Fibroblast of pulmonary artery (primary cell): Measurements from ENCODE around the gene CST5.

Experiments
- DNase-seq: peaks from one replicate; pipeline ENCODE4 v3.0.0-alpha.2; 2010; ENCODE audit warnings: low read depth
- H3K4me3 ChIP-seq: replicated peaks from 2 replicates; pipeline ENCODE4 v1.5.1; 2011; ENCODE audit warnings: low read depth, mild to moderate bottlenecking, control low read depth, low read length, moderate library complexity
- TF ChIP-seq, protein P1 (sequence below): IDR thresholded peaks from 2 replicates; pipeline ENCODE4 v1.5.1; 2011; ENCODE audit warnings: mild to moderate bottlenecking, control low read depth, low read length, inconsistent platforms; ENCODE audit errors: missing control alignments

CST5 gene

DNA sequence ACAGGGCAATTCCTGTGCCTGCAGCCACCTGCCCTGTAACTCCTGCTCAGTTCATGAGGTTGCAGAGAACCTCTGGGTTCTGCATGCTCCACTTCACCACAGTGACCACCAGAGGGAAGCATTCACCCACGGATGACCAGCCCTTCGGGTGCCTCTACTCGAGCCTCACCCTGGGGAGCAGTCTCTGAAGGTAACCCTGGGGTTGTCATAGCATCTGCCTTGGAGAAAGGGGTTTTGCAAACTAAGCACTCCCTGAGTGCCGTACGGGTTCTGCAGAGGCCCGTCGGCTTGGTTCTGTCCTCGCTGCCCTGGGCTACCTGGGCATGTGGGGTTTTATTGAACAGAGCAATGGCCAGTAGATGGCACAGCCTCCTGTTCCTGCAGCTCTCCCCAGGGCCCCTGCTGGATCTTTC is 10.2 kb upstream of the CST5 start:
- DNase-seq: peak; percentile 32
- TF ChIP-seq, protein P1, sequence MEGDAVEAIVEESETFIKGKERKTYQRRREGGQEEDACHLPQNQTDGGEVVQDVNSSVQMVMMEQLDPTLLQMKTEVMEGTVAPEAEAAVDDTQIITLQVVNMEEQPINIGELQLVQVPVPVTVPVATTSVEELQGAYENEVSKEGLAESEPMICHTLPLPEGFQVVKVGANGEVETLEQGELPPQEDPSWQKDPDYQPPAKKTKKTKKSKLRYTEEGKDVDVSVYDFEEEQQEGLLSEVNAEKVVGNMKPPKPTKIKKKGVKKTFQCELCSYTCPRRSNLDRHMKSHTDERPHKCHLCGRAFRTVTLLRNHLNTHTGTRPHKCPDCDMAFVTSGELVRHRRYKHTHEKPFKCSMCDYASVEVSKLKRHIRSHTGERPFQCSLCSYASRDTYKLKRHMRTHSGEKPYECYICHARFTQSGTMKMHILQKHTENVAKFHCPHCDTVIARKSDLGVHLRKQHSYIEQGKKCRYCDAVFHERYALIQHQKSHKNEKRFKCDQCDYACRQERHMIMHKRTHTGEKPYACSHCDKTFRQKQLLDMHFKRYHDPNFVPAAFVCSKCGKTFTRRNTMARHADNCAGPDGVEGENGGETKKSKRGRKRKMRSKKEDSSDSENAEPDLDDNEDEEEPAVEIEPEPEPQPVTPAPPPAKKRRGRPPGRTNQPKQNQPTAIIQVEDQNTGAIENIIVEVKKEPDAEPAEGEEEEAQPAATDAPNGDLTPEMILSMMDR: peak; percentile 63
- H3K4me3 ChIP-seq: no peak overlapping the region

DNA sequence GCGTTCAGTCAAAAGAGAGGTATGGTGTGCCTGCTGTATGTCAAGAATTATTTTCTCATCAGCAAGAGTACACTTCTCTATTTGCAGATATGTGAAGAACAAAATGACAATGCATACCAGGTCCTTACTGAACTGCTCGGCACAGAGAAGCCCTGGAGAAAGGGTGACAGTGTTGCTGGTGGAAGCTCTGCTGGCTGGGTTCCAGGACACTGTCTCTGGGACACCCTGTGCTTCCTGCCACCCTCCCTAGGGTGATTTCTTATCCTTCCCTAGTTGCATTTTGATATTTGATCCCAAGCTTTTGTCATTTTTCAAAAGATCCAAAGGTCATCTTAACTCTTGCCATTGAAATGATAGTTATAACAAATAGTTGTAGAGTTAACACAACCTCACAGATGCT is 8.3 kb upstream of the CST5 start:
- no peak for DNase-seq
- TF ChIP-seq, protein P1: no peak
- no peak overlapping the region for H3K4me3 ChIP-seq

DNA sequence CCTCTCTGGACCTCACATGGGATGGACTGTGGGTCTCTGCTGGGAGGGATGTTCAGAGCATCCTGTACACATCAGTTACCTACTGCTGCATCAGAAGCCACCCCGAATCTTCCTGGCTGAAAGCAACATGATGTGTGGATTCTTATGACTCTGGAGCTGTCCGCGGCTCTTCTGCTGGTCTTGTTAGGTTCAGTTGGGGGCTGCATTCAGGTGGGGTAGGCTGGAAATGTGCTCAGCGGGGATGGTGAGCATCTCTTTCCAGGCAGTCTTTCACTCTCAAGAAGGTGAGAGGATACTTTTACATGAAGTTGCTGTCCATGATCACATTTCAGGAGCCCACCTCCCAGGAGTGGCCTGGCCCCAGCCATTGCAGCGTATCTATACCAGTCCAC is 5.2 kb upstream of the CST5 start:
- TF ChIP-seq, protein P1: no peak
- no peak overlapping the region for H3K4me3 ChIP-seq
- no peak for DNase-seq

DNA sequence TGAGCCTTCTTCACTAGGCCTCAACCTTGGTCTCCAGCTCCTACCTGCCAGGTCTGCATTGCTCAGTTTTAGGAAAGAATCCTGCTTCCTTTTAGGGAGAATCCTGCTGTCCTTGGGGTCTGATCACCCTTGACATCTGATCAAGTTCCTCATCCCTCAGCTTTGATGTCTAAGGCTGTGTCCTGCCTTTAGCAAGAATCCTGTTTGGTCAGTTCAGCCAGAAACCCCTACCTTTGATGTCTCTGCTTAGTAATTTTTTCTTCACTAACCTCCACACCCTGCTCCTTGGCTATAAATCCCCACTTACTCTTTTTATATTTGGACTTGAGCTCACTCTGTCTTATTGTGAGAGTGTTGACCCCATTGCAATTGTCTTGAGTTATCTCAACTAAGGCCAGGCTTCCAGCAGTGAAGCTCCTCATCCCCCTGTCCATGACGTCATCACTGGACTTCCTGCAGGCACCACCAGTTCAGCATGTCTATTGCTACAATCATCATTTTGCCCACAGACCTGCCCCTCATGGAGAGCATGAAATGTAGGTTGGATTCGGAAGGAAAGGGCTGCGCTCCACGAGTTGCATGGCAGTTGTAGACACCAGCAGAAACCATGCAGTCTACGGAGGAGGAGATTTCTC is 4.7 kb upstream of the CST5 start:
- no peak overlapping the region for H3K4me3 ChIP-seq
- DNase-seq: no peak
- TF ChIP-seq, protein P1: no peak

DNA sequence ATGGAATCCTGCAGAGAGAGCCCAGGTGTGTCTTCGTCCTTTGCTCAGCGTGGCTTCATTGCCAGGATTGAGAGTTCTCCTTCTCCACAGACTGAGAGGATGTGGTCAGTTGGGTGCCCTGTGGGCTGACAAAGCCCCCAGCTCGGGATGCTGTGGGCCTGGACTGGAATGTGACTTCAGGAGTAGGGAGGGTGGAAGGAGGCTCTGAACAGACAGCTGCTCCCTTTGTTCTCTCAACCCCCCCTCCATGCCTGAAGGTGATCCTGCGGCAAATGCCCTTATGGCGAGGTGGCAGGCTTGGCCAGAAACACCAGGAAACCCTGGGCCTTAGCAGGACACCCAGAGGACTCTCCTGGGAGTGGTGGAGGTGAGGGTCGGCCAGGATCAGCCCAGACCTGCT is 1.8 kb upstream of the CST5 start:
- H3K4me3 ChIP-seq: no peak overlapping the region
- DNase-seq: no peak
- TF ChIP-seq, protein P1: no peak

DNA sequence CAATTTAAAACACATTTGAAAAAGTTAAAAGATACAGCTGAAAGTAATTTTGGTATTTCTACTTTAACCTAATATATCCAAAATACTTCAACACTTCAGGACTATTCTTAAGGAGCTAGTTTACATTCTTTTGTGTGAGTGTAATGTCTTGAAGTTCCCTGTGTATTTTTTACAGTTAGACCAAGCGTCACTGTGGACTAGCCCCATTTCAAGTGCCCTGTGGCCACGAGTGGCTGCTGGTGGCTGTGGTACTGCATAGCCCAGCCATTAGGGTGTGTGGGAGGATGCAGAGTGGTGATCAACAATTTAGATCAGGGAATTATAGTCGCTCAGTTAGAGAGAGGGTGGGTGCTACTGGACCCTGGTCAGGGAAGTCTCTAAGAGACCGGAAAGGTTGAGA is 869 bp upstream of the CST5 start:
- TF ChIP-seq, protein P1: no peak
- H3K4me3 ChIP-seq: no peak overlapping the region
- no peak for DNase-seq

DNA sequence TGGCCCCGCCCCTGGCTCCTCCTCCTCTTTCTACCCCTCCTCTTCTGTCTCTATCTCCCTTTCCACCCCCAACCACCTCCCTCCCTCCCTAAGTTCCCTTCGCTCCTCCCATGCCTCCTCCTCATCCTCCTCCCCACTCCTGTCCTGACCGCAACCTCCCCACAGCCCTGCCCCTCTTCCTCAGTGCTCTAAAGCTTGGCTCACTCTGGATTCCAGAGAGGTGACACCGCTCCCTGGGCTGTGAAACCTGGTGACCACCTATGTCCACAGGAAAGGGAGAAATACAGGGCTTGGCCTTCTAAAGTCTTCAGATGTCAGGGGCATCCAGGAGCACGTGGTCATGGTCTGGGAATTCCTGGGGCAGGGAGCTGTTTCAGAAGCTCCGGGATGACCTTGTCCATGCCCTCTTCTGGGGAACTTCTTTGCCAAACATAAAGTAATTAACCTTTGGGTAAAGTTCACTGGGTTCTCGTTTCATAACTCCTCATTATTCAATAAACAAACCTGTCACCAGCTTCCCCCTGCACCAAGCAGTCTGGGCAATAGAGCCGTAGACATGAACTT is 345 bp upstream of the CST5 start:
- TF ChIP-seq, protein P1: no peak
- no peak overlapping the region for H3K4me3 ChIP-seq
- no peak for DNase-seq
